Erythroblast (primary cell): Measurements from ENCODE around the gene JMJD8.

Source experiments
- GATA1 ChIP-seq: IDR thresholded peaks from 2 replicates; pipeline ENCODE4 v1.6.1; 2011; ENCODE audit warnings: low read depth, mild to moderate bottlenecking, control low read depth, low read length, moderate library complexity
- POLR2A ChIP-seq: IDR thresholded peaks from 2 replicates; pipeline ENCODE4 v1.6.1; 2011; ENCODE audit warnings: mild to moderate bottlenecking, low read length

DNA sequence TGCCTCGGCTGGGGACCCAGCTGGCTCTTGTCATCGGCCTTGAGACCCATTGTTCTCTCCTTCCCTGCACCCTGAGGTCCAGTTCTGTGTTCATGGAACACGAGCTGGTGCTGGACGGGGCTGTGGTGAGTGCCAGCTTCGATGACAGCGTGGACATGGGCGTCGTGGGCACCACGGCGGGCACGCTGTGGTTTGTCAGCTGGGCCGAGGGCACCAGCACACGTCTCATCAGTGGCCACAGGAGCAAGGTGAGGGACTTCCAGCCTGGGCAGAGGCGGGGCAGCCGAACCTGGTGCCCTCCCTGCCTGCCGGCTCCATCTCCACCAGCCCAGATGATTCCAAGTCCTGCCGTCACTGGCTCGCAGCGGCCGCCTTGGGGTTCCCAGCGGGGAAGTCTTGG, 21.5 kb downstream of the JMJD8 start:
- TF ChIP-seq POLR2A (no peak), GATA1 (no peak)
